Activated CD8-positive, alpha-beta memory T cell treated with anti-CD3 and anti-CD28 coated beads, Interleukin-2, amount 50 U/mL, for 1 hour (primary cell): Measurements from ENCODE around the gene IL1R1.

ENCODE experiments used
- DNase-seq: peaks from one replicate; pipeline ENCODE4 v3.0.0-alpha.2; 2020; ENCODE audit errors: extremely low read depth

The IL1R1 gene

GRCh38 chr2:102200539-102200938 is 58.0 kb downstream of the IL1R1 start:
- no peak for DNase-seq

- DNase-seq = no peak
Observed at GRCh38 chr2:102204638-102205037, 62.1 kb downstream of the IL1R1 start.

- no peak for DNase-seq
Observed at GRCh38 chr2:102206666-102207341, 64.3 kb downstream of the IL1R1 start.

GRCh38 chr2:102208774-102209173 is 66.2 kb downstream of the IL1R1 start:
- DNase-seq = no peak

GRCh38 chr2:102209474-102209873 is 66.9 kb downstream of the IL1R1 start:
- DNase-seq = no peak

GRCh38 chr2:102217032-102217431 is 74.5 kb downstream of the IL1R1 start:
- no peak for DNase-seq

- DNase-seq = no peak
Observed at GRCh38 chr2:102224824-102225739, 82.5 kb downstream of the IL1R1 start.

- DNase-seq = no peak
Observed at GRCh38 chr2:102226171-102226570, 83.6 kb downstream of the IL1R1 start.

- DNase-seq = no peak
Observed at GRCh38 chr2:102226612-102227391, 84.3 kb downstream of the IL1R1 start.

- no peak for DNase-seq
Observed at GRCh38 chr2:102229141-102229769, 86.7 kb downstream of the IL1R1 start.
